GM18867 (cell line): ENCODE data around the gene APOBEC4.
"Not testable (repeated sequence)": the region's sequence is repeated elsewhere in the genome, so short reads cannot be mapped to it uniquely, and the experiment has no call there.

ENCODE experiments used
- ATAC-seq: cut with Tn5 transposase; IDR thresholded peaks from one replicate; pipeline ENCODE4 v1.9.1; 2021; ENCODE audit warnings: mild to moderate bottlenecking, moderate library complexity; ENCODE audit not compliant: unreplicated experiment

Gene APOBEC4

GRCh38 chr1:183635099-183635605 is 18.0 kb downstream of the APOBEC4 start:
- ATAC-seq, result peak; percentile 2

- no peak for ATAC-seq
These were observed 18.6 kb downstream of the APOBEC4 start for GRCh38 chr1:183634429-183635065.

GRCh38 chr1:183633676-183634343 is 19.3 kb downstream of the APOBEC4 start:
- ATAC-seq, result peak; percentile 34

- no peak for ATAC-seq
These were observed 20.2 kb downstream of the APOBEC4 start for GRCh38 chr1:183632964-183633363.

- ATAC-seq, result no peak
These were observed 21.0 kb downstream of the APOBEC4 start for GRCh38 chr1:183632114-183632513.

- ATAC-seq, result no peak
These were observed 22.4 kb downstream of the APOBEC4 start for GRCh38 chr1:183630748-183631147.

GRCh38 chr1:183628537-183628936 is 24.6 kb downstream of the APOBEC4 start:
- no peak for ATAC-seq

- ATAC-seq, result not testable (repeated sequence)
These were observed 26.9 kb downstream of the APOBEC4 start for GRCh38 chr1:183626236-183626635.

- ATAC-seq, result peak; percentile 77
These were observed 30.0 kb downstream of the APOBEC4 start for GRCh38 chr1:183622884-183623785.

GRCh38 chr1:183622013-183622412 is 31.1 kb downstream of the APOBEC4 start:
- no peak for ATAC-seq

GRCh38 chr1:183620311-183620710 is 32.8 kb downstream of the APOBEC4 start:
- no peak for ATAC-seq

- no peak for ATAC-seq
These were observed 33.3 kb downstream of the APOBEC4 start for GRCh38 chr1:183619781-183620180.

GRCh38 chr1:183618202-183618601 is 34.9 kb downstream of the APOBEC4 start:
- not testable (repeated sequence) for ATAC-seq

GRCh38 chr1:183612975-183613374 is 40.1 kb downstream of the APOBEC4 start:
- not testable (repeated sequence) for ATAC-seq

- ATAC-seq, result no peak
These were observed 40.7 kb downstream of the APOBEC4 start for GRCh38 chr1:183612407-183612806.

GRCh38 chr1:183611021-183611420 is 42.1 kb downstream of the APOBEC4 start:
- no peak for ATAC-seq

- no peak for ATAC-seq
These were observed 43.2 kb downstream of the APOBEC4 start for GRCh38 chr1:183609759-183610452.

GRCh38 chr1:183609313-183609712 is 43.8 kb downstream of the APOBEC4 start:
- peak; percentile 51 for ATAC-seq

- no peak for ATAC-seq
These were observed 45.7 kb downstream of the APOBEC4 start for GRCh38 chr1:183607322-183607980.

- no peak for ATAC-seq
These were observed 47.2 kb downstream of the APOBEC4 start for GRCh38 chr1:183605904-183606303.
